NCI-H2107 (cell line): ENCODE results near the gene SNED1.

Experiments used
- DNase-seq: peaks from one replicate; lab custom pipeline; 2025; lab: John Stamatoyannopoulos, UW

SNED1 gene

DNA sequence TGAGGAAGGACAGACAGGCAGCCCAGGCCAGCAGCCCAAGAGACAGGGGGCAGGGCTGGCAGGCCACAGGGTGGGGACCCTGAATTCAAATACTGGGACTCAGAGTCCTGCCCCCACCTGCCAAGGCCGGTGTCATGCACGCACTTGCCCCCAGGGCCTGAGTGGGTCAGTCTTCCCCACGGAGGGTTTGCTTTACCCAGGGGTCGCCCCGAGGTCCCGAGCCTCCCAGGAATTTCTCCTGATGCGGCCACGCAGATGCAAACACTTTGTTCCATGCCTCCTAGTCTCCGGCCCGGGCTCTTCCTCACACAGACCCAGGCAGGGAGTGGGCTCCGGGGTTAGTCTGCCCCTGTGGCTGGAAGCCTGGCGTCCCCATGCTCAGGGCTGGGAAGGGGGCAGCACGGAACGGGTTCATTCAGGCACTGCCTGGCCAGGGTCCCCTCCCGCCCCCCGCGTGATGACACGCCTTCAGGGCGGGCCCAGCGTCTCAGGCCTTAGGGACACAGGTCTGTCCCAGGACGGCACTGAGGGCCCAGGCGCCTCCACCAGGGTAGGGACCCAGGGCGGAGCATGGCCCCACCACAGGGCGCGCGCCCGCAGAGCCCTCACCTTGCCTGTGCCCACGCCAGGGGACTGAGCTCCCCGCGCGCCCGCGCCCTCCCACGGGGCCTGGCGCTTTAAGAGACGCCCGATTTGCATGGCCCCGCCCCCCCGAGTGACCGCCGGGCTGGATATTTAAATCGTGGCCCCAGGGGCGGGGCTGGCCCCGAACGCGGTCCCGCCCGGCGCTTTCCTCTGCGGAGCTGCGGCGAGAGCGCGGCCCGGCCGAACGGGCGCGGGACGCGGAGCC is at the start of gene SNED1:
Gene SNED1 (plus strand): TSS at position 763 of the 850 bp plus-strand sequence. CDS start 220 bp downstream, outside the sequence.
- no peak for DNase-seq

DNA sequence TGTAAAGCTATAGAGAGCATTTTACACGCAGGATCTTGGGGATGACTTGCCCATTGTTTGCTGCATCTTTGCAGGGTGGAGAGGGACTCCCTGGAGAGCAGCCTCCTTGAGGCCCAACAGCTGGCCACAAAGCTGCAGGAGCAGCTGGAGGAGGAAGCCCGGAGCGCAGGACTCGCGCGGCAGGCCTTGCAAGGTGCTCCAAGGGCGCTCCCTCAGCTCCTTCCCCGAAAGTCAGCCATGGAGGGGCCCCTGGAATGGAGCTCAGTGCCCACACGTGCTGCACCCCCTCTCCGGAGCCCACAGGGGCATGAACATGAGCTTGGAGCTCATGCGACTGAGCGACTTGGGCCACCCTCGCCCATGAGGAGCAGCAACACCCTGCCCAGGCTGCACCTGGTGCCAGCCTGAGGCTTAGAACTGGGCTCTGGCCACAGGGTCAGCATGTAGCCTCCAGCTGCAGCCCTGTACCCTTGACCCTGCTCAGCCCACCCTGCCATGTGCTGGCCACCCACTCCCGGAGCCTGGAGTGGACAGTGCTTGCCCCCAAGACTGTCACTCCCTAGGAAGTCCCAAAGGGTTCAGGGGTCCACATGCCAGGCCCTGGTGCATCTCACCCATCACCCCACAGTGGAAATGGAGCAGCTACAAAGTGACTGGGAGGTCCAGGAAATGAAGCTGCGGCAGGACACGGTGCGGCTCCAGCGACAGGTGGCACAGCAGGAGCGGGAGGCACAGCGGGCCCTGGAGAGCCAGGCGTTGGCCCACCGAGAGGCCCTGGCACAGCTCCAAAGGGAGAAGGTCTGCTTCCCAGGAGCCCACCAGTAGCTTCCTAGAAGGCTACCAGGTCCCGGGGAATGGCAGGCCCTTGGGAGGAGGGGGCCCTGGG is 49.3 kb upstream of the SNED1 start:
- DNase-seq: no peak

DNA sequence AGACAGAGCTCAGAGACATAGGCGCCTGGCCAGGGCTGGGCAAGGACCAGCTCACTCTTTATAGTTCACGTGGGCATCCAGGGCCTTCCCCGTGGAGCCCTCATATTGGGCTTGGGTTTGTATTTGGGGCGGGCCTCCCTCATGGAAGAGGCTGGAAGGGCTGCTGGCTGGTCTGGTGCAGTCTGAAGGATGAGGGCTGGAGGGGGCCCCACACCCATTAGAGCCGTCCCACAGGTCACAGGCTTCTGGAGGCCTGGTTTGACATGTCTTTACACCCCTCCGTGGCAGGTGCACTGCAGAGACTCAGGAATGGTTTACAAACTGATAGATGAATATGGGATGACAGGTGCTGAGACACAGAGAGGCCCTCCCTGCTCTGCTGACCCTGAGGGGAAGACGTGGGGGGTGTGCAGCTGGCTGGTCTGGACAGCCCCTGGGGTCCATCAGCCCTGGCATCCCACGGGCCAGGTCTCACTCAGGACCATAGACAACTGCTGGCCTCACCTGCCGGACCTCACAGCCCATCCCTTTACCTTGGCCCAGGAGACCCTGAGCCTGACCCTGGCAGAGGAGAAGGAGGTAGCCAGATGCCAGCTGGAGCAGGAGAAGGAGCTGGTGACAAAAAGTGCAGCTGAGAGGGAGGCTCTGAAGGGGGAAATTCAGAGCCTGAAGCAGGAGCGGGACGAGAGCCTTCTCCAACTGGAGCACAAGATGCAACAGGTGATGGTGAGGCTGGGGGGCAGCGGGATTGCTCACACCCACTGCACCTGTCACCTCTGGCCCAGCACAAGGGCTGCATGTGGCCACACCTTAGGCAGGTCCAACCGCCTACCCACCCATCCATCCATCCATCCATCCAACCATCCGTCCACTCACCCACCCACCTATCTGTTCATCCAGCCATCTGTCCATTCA is 48.4 kb upstream of the SNED1 start:
- no peak for DNase-seq

DNA sequence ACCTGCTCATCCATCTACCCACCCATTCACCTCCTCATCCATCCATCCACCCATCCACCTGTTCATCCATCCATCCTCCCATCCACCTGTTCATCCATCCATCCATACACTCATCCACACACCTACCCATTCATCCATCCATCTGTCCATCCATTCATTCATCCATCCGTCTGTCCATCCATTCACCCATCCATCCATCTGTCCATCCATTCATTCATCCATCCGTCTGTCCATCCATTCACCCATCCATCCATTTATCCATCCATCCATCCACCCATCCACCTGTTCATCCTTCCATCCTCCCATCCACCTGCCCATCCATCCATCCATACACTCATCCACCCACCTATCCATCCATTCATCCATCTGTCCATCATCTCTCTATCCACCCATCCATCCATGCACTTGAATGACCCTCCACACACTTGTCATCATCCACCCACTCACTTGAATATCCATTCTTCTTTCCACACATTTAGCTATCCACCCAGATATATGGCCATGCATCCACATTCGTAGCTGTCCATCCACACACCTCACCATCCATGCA is 47.3 kb upstream of the SNED1 start:
- no peak for DNase-seq

DNA sequence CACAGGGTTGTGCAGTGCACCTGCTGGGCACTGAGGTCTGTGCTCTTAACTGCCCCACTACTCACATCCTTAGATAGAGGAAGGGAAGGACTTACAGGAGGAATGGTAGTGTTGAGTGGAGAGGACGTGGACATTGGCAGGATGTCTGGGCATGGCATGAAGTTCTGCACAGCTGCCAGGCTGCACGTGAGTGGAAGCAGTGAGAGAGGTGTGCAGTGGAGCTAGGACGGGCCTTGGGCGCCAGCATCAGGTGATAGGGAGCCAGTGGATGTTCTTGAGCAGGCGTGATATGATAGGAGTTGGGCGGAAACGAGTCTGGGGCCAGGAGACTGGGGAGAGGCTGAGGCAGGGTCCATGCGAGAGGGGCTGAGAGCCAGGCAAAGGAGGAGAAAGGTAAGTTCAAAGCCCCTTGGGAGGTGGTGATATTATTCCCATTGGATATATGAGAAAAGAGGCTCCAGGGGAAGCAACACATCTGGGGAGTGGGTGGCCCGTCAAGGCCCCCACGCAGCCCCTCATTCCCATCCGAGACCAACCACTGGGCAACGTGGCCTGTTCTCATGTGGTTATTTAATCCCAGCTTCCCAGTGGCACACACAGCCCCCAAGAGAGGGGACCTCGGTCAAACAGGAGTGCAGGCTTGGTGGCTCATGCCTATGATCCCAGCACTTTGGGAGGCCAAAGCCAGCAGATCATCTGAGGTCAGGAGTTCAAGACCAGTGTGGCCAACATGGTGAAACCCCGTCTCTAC is 45.7 kb upstream of the SNED1 start:
- DNase-seq: no peak

DNA sequence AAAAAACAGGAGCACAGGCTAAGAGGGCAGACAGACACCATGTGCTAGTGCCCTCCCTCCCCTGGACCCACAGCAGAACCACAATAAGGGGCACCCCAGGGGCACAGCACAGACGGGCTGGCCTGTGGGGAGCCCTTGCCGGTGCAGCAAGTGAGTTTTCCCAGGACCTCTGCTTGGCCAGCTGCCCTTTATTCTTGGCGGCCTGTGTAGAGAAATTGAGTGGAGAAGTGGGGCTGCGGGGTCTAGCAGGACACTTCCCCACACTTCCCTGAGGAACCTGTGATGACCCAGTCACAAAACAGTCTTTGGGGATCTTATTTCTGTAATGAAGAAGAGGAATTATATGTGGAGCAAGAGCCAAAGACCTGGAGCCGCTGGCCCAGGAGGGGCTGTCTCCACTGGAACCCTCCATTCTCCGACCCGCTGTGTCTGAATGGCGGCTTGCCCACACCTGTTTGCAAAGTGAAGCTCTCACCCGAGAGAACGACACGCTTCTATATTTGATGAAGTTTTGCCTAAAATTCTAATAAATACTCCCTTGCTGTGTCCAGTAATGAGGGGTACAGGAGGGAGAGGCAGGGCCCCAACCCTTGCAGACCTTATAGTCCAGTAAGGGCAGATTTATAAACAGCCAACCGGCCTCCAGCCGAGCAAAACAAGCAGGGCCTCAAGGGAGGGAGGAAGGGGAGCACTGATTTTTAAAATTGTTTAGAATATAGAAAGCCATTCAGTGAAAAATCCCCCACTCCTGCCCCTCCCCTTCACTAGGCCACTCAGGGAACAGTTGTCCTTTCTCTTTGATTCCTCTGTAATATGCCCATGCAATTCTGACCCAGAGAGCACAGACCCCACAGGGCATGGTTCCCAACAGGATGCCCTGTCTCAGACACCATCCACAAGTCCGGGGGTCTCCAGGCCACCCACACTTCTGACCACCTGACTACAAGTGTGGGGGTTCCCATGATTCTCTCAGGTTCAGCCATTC is 44.7 kb upstream of the SNED1 start:
- no peak for DNase-seq

DNA sequence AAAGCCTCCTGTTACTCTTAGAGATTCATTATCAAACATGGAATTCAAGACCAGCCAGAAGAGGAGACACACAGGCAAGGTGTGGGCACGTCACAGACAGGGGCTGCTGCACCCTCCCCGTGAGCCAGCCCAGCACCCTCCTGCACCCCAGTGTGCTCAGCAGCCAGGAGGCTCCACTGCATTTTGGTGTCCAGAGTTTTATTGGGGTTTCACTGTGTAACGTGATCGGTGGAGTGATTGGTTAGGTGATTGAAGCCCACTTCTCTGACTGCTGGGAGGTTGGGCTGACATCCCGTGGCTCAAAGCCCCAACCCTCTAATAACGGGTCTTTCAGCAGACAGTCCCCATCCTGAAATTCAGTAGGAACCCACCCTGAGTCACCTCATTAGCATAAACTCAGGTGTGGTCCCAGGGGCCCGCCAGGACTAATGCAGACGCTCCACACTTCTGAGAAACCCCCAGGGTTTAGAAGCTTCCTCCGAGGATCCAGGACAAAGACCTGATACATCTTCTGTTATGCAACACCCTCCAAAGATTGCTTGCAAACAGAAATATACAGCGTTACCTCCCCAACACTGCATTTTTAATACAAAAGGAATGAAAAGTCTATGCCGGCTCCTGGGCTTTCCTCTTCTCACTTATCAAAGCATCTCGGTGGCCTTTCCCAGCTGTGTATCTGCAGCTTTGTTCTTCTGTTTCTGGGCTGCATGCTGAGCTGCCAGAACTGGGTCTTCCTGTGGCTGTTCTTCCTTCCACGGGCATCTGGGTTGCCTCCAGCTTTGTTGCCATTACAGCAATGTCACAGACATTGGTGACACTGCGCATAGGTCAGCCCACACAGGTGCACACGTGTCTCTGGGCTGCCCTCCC is 43.7 kb upstream of the SNED1 start:
- DNase-seq: no peak

DNA sequence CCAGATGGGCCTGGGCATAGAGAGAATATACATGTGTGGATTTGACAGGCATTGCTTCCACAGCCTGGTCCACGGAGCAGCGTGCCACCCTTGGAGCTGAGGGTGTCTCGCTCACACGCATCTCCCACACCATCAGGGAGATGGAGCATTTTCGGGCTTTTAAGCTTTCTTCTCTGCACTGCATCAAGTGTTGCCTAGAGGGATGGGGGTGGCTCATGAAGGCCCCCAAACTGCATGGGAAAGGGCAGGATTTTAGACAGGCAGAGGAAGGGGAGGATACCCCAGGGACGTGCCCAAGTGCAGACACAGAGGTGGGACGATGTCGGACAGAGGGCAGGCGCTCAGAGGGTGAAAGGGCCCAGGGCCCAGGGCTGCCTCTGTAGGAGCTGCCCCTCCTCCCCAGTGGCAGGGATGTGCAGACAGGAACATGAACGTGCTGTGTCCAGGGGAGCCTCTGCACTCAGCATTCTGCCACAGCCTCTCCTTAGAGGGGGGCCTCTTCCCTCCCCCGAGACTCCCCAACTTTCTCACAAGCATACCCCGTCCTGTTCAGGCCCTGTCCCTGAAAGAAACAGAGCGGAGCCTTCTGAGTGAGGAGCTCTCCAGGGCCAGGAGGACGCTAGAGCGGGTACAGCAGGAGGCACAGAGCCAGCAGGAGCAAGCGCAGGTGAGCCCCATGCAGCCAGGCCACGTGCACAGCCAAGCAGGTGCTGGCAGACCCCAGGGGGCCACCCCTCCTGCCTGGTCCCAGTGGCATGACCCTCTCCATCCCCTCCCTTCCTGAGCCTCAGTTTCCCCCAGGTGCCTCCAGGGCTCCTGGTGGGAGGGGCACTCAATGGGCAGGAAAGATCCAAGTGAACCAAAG is 42.9 kb upstream of the SNED1 start:
- no peak for DNase-seq

DNA sequence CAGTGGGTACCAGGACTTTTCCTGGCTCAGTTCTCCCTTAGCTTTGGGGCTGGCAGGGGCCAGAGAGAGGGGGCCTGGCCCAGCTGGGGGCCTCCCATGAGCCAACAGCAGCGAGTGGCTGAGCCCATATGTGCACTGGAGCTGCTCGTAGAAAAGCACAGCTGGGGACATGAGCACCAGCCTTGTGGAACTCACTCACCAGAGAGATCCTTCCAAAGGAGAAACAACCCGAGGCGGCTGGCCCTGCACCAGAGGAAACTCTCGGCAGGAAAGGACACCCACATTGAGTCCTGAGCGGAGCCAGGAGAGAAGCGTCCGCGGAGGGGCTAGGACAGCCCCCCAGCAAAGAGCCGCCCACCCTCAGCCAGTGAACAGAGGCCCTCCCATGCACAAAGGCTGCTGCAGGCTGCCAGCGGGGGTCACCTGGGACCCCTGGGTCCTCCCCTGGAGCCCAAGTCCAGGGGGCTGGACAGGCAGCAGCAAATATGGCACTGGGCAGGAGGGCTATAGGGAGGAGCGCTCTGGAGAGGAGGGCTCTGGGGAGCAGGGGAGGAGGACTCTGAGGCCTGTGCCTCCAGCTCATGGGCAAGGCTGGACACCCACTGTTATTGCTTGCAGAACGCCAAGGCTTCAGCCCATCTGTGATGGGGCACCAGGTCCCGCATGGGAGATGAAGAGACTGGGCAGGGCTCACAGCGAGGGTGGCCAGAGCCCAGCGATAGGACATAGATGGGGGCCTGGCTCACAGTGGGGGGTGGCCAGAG is 42.1 kb upstream of the SNED1 start:
- no peak for DNase-seq

DNA sequence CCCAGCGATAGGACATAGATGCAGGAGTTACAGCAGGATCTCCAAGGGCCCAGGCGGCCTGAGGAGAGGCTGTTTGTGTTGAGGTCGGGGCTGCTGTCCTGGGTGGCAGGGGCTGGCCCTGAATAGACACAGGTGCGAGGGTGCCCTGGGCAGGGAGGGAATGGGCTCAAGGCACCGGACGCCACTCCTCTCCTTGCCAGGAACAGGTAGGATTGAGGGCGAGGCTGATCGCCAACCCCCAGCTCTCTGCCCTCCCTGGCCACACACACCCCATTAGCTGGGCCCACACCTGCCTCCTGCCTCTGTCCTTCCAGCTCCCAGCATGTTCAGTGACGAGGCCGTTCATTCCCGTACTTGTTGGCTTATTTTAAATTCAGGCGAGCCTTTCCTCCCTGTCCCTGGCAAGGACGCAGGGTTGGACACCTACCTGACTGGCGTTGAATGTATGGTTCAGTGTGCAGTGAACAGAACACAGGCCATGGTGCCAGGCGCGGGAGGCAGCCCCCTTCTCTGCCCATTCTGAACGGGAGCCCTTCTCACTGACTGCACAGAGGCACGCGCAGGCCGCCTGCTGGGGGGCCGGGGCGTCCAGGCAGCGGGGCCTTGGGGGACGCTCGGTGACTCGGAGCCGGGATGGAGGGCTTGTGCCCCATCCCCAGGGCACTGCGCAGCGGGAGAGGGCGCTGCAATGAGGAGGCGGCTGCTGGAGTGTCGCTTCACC is 41.3 kb upstream of the SNED1 start:
- DNase-seq: no peak

DNA sequence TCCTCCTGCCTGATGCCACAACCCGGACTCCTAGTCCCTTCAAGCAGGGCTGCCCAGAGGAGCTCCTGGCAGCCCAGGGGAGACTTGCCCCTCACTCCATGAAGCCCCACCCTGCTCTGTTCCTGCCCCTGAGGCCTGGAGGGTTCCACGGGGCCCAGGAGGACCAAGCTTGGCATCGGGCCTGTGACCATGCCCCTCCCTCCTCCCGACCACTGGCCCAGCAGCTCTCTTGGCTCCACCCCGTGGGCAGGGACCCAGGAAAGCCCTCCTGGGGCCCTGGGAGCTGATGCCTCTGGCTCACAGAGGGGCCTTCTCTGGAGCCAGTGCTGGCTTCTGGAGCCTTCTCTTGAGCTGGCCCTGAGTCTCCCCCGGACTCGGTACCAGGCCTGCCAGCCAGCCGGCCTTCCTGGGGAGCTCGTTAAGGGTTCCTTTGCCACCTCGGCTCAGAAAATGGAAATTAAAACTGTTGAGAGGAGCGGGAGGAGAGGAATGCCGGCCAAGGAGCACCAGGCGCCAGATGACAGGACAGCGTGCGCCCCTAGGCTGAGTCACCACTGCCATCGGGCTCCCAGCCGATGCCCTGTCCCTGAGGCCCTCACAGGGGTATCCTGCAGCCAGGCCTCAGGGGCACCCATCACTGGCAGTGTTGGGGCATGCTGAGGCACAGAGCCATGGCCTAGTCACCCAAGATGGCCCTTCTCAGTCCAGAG is 40.6 kb upstream of the SNED1 start:
- DNase-seq: no peak

DNA sequence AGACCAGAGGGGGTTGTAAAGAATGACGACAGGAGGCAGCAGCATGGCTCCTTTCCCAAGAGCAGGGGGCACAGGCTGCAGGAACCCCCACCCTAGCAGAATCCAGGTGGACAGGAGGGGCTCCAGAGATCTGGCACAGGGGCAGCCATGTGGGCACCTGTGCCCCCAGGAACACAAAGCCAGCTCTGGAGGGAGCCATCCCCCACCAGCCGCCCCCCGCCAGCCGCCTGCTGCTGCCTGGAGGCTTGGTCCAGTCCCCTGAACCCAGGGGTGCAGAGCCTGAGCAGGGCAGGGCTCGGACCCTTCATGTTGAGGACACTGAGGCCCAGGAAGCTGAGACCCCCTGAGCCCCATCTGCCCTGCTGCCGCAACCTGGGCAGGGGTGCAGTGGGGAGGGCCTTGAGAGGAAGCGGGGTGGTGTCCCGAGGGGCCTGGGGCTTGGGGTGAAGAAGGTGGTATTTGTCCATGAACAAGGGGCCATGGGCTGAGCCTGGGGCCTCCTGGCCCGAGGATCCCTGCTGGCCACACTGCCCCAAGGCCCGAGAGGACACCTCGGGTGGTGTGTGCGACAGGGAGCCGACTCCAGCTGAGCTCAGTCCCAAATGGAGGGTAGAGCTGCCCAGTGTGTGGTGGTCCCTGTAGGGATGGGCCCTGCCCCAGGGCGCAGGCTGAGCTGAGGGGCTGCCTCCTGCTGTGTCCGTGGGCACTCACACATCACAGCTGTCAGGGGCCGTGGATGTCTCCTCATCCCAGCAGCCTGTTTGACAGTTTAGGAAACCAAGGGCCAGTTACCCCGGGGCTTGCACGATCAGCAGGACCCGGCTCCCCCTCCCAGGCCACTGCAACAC is 39.8 kb upstream of the SNED1 start:
- DNase-seq: no peak

DNA sequence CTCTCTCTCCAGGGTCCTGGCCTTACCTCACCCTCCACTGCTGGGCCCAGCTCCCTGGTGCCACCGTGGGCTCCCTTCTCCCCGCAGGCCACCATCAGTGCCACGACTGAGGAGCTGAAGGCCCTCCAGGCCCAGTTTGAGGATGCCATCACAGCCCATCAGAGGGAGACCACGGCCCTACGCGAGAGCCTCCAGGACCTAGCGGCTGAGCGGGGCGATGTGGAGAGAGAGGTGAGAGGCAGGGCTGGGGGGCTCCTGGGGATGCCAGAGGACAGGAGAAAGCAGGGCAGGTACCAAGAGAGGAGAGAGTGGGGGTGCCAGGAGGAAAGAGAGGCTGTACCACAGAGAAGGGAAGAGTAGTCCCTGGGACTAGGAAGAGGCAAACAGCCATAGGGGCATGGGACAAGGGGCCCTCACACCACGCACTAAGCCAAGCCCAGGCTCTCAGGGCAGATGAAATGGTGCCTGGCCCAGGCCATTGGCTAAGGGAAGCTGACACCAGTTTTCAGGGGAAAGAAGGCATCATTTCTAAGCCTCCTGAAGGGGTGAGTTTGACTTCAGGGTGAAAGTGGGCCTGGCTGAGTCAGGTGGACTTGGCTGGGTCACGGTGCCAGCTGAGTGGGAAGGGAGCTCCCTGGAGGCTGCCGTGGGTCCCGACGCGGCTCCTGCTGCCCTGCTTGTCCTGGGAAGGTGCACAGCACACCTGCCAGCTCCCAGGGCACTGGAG is 39.0 kb upstream of the SNED1 start:
- DNase-seq: no peak

DNA sequence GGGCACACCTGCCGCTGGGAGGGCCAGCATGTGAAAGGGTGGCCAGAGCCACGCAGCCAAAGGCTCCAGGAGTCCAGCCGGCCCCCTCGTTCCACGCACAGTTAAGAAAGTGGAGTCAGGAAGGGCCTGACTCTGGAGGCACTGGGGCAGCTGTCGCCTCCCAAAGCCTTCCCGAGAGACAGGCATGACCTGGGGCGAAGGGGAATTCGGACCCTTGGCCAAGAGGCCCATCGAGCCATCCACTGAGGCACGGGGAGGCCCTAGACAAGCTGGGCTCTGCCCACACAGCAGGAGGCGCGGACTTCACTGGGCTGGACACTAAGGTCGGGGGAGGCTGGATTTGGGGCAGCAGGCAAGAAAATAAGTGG is 38.5 kb upstream of the SNED1 start:
- DNase-seq: no peak
